HEK293 (cell line): ENCODE data around the gene IDH3A.

ENCODE experiments used
- CTCF ChIA-PET: fragments of 350-600 bp; formaldehyde crosslinking; extraction: SDS; loops from one replicate; lab custom pipeline; 2021; ENCODE audit warnings: antibody characterized with exemption; lab: Yijun Ruan, JAX
- POLR2A ChIA-PET: fragments of 300-600 bp; formaldehyde crosslinking; extraction: SDS; loops from one replicate; lab custom pipeline; 2020; ENCODE audit warnings: antibody characterized with exemption, inconsistent platforms; lab: Yijun Ruan, JAX
- H3K27ac ChIP-seq: fragments of 200-500 bp; sonication (Bioruptor generic); 2 replicates; pipeline ENCODE4 v1.5.1; 2014; ENCODE audit warnings: low read depth, low read length, control low read depth, inconsistent platforms; ENCODE audit errors: extremely low read depth
- H3K36me3 ChIP-seq, 2 experiments: fragments of 200-500 bp in 1 of 2; sonication (Bioruptor generic) in 1 of 2; 1 replicate in 1 of 2; 2 replicates in 1 of 2; pipeline ENCODE4 v1.5.1; 2014 to 2017; ENCODE audit warnings: inconsistent platforms in 2 of 2, low read length in 2 of 2; ENCODE audit not compliant: control insufficient read depth in 2 of 2, insufficient read depth in 1 of 2
- H3K4me1 ChIP-seq: fragments of 200-500 bp; sonication (Bioruptor generic); 2 replicates; pipeline ENCODE4 v1.5.1; 2014; ENCODE audit warnings: mild to moderate bottlenecking, low read length, inconsistent platforms; ENCODE audit not compliant: control insufficient read depth, insufficient read depth
- H3K4me3 ChIP-seq: 2 replicates; pipeline ENCODE4 v1.5.1; 2011; ENCODE audit warnings: low read depth, mild to moderate bottlenecking, control low read depth, low read length, moderate library complexity
- H3K9me3 ChIP-seq: fragments of 200-500 bp; sonication (Bioruptor generic); 2 replicates; pipeline ENCODE4 v1.5.1; 2014; ENCODE audit warnings: low read depth, low read length, inconsistent platforms; ENCODE audit not compliant: control insufficient read depth, insufficient read depth
- EGR2 ChIP-seq: fragments of 450-650 bp; formaldehyde crosslinking; IDR thresholded peaks from 2 replicates; pipeline ENCODE4 v1.5.1; 2016; ENCODE audit warnings: low read depth, missing biosample characterization, missing genetic modification characterization
- FEZF1 ChIP-seq: fragments of 450-650 bp; formaldehyde crosslinking; IDR thresholded peaks from 2 replicates; pipeline ENCODE4 v1.5.1; 2016; ENCODE audit warnings: missing biosample characterization, missing genetic modification characterization
- ZBTB17 ChIP-seq: fragments of 450-650 bp; formaldehyde crosslinking; IDR thresholded peaks from 2 replicates; pipeline ENCODE4 v1.5.1; 2016; ENCODE audit warnings: missing biosample characterization, missing genetic modification characterization
- ZBTB8A ChIP-seq: fragments of 450-650 bp; formaldehyde crosslinking; IDR thresholded peaks from 2 replicates; pipeline ENCODE4 v1.5.1; 2016; ENCODE audit warnings: missing biosample characterization, missing genetic modification characterization
- ZFP3 ChIP-seq: fragments of 450-650 bp; formaldehyde crosslinking; IDR thresholded peaks from 2 replicates; pipeline ENCODE4 v1.5.1; 2016; ENCODE audit warnings: low read depth, missing biosample characterization, missing genetic modification characterization
- ZNF121 ChIP-seq: fragments of 450-650 bp; formaldehyde crosslinking; IDR thresholded peaks from 2 replicates; pipeline ENCODE4 v1.5.1; 2016; ENCODE audit warnings: missing biosample characterization, missing genetic modification characterization
- ZNF138 ChIP-seq: fragments of 450-650 bp; formaldehyde crosslinking; IDR thresholded peaks from 2 replicates; pipeline ENCODE4 v1.5.1; 2016; ENCODE audit warnings: missing biosample characterization, missing genetic modification characterization, borderline replicate concordance
- ZNF169 ChIP-seq: fragments of 450-650 bp; formaldehyde crosslinking; IDR thresholded peaks from 2 replicates; pipeline ENCODE4 v1.5.1; 2016; ENCODE audit warnings: missing biosample characterization, missing genetic modification characterization
- ZNF2 ChIP-seq: fragments of 450-650 bp; formaldehyde crosslinking; IDR thresholded peaks from 2 replicates; pipeline ENCODE4 v1.5.1; 2016; ENCODE audit warnings: missing biosample characterization, missing genetic modification characterization
- ZNF221 ChIP-seq: fragments of 450-650 bp; formaldehyde crosslinking; IDR thresholded peaks from 2 replicates; pipeline ENCODE4 v1.5.1; 2017; ENCODE audit warnings: missing biosample characterization, missing genetic modification characterization, borderline replicate concordance
- ZNF223 ChIP-seq: fragments of 450-650 bp; formaldehyde crosslinking; IDR thresholded peaks from 2 replicates; pipeline ENCODE4 v1.5.1; 2016; ENCODE audit warnings: missing biosample characterization, missing genetic modification characterization
- ZNF24 ChIP-seq: fragments of 450-650 bp; formaldehyde crosslinking; IDR thresholded peaks from 2 replicates; pipeline ENCODE4 v1.5.1; 2016; ENCODE audit warnings: missing biosample characterization, missing genetic modification characterization
- ZNF266 ChIP-seq: fragments of 450-650 bp; formaldehyde crosslinking; IDR thresholded peaks from 2 replicates; pipeline ENCODE4 v1.5.1; 2016; ENCODE audit warnings: missing biosample characterization, missing genetic modification characterization, low read depth
- ZNF311 ChIP-seq: fragments of 450-650 bp; formaldehyde crosslinking; IDR thresholded peaks from 2 replicates; pipeline ENCODE4 v1.5.1; 2017; ENCODE audit warnings: missing biosample characterization, missing genetic modification characterization, borderline replicate concordance
- ZNF549 ChIP-seq: fragments of 450-650 bp; IDR thresholded peaks from 2 replicates; pipeline ENCODE4 v1.5.1; 2018; ENCODE audit warnings: missing biosample characterization, missing genetic modification characterization, mild to moderate bottlenecking, inconsistent platforms, moderate library complexity
- TF ChIP-seq, protein P1 (sequence below): fragments of 450-650 bp; formaldehyde crosslinking; IDR thresholded peaks from 2 replicates; pipeline ENCODE4 v1.5.1; 2016; ENCODE audit warnings: missing biosample characterization, missing genetic modification characterization
- TF ChIP-seq, protein P2 (sequence below): fragments of 450-650 bp; formaldehyde crosslinking; IDR thresholded peaks from 2 replicates; pipeline ENCODE4 v1.5.1; 2017; ENCODE audit warnings: missing biosample characterization, missing genetic modification characterization
- TF ChIP-seq, protein P3 (sequence below): fragments of 450-650 bp; formaldehyde crosslinking; IDR thresholded peaks from 2 replicates; pipeline ENCODE4 v1.5.1; 2016; ENCODE audit warnings: missing biosample characterization, missing genetic modification characterization
- TF ChIP-seq, protein P4 (sequence below): fragments of 450-650 bp; IDR thresholded peaks from 2 replicates; pipeline ENCODE4 v1.5.1; 2018; ENCODE audit warnings: missing biosample characterization, missing genetic modification characterization

IDH3A gene

DNA sequence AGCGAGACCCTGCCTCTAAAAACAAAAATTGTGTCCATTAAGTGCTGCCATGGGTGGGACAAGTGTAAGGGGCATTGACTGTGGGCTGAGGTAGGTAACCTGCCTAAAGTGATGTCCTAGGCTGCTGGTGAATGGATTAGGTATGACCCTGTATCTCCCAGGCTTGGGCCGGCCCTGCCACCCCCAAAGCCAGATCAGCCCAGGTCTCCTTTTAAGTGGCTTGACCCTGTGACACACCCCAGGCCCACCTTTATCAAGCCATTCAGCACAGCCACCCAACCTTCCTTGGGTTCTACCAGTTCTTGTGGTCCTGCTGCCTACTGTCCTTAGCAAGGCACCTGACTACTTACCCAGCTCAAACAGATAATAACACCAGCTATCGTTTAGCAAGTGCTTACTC, 36.6 kb upstream of the IDH3A start:
- H3K36me3 ChIP-seq = no peaks in the 10 kb centered on the region; a peak in 1 of 3 replicates
- H3K27ac ChIP-seq = no peak overlapping the region
- POLR2A ChIA-PET = no interaction called here
- CTCF ChIA-PET = interaction anchor here (0.6 to 11.3 kb wide), 39 partner anchors 9 to 508 kb away, joined by 3 to 206 read pairs (median 4); partner anchors contain the start of genes CHRNA3 and IDH3A
- H3K4me3 ChIP-seq = no peak overlapping the region
- H3K9me3 ChIP-seq = no peaks in the 10 kb centered on the region
- H3K4me1 ChIP-seq = no peaks in the 10 kb centered on the region
- TF ChIP-seq ZNF311 (tag by site-specific recombination) = no peak
- TF ChIP-seq, protein P1, sequence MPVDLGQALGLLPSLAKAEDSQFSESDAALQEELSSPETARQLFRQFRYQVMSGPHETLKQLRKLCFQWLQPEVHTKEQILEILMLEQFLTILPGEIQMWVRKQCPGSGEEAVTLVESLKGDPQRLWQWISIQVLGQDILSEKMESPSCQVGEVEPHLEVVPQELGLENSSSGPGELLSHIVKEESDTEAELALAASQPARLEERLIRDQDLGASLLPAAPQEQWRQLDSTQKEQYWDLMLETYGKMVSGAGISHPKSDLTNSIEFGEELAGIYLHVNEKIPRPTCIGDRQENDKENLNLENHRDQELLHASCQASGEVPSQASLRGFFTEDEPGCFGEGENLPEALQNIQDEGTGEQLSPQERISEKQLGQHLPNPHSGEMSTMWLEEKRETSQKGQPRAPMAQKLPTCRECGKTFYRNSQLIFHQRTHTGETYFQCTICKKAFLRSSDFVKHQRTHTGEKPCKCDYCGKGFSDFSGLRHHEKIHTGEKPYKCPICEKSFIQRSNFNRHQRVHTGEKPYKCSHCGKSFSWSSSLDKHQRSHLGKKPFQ = no peak
- TF ChIP-seq ZNF2 (tag by site-specific recombination) = no peak
- no peak for TF ChIP-seq ZNF221 (tag by site-specific recombination)
- TF ChIP-seq, protein P2, sequence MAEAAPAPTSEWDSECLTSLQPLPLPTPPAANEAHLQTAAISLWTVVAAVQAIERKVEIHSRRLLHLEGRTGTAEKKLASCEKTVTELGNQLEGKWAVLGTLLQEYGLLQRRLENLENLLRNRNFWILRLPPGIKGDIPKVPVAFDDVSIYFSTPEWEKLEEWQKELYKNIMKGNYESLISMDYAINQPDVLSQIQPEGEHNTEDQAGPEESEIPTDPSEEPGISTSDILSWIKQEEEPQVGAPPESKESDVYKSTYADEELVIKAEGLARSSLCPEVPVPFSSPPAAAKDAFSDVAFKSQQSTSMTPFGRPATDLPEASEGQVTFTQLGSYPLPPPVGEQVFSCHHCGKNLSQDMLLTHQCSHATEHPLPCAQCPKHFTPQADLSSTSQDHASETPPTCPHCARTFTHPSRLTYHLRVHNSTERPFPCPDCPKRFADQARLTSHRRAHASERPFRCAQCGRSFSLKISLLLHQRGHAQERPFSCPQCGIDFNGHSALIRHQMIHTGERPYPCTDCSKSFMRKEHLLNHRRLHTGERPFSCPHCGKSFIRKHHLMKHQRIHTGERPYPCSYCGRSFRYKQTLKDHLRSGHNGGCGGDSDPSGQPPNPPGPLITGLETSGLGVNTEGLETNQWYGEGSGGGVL (tag by site-specific recombination) = no peak
- no peak for TF ChIP-seq ZNF138 (tag by site-specific recombination)
- no peak for TF ChIP-seq ZBTB8A (tag by site-specific recombination)
- TF ChIP-seq ZNF223 = no peak
- TF ChIP-seq ZFP3 = no peak
- TF ChIP-seq ZNF24 (tag by site-specific recombination) = no peak
- TF ChIP-seq ZNF169 = no peak
- TF ChIP-seq EGR2 (tag by site-specific recombination) = no peak
- TF ChIP-seq ZNF121 (tag by site-specific recombination) = no peak
- TF ChIP-seq, all 188 proteins: peak for 0

DNA sequence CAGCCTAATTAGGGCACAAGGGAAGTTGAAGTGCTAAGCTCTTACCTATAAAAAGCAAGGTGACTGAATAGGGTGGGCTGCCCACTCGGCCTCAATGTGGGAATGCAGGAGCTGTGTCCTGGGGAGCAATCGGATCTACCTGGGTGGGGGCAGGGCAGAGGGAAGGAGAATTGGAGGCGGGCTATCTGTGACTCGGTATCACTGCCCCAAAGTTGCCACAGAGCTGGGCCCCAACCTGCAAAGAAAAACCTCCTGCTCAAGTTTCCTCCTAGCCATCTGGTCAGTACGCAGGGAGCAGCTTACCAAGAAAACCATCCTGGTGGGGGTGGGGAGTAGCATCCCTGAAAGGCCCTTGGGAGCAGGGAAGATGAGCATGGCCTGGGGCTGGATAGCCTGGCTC, 28.6 kb upstream of the IDH3A start:
- H3K36me3 ChIP-seq = peaks cover 4 to 6% of the 10 kb centered on the region in 2 experiments; a peak in 2 of 3 replicates
- no peak overlapping the region for H3K27ac ChIP-seq
- no peaks in the 10 kb centered on the region for H3K9me3 ChIP-seq
- CTCF ChIA-PET = interaction anchor here (0.6 to 3.8 kb wide), 7 partner anchors 8 to 161 kb away, joined by 3 to 24 read pairs (median 5); no protein-coding TSS in a partner anchor
- 0 out of 2 replicates have a peak, but pooled peaks cover 2% of the 10 kb centered on the region for H3K4me1 ChIP-seq
- TF ChIP-seq ZBTB17 (tag by site-specific recombination) (no peak), ZFP3 (no peak)
- TF ChIP-seq, protein P3, sequence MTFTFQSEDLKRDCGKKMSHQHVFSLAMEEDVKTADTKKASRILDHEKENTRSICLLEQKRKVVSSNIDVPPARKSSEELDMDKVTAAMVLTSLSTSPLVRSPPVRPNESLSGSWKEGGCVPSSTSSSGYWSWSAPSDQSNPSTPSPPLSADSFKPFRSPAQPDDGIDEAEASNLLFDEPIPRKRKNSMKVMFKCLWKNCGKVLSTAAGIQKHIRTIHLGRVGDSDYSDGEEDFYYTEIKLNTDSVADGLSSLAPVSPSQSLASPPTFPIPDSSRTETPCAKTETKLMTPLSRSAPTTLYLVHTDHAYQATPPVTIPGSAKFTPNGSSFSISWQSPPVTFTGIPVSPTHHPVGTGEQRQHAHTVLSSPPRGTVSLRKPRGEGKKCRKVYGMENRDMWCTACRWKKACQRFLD (tag by site-specific recombination) = no peak
- POLR2A ChIA-PET = no interaction called here
- H3K4me3 ChIP-seq = no peak overlapping the region

DNA sequence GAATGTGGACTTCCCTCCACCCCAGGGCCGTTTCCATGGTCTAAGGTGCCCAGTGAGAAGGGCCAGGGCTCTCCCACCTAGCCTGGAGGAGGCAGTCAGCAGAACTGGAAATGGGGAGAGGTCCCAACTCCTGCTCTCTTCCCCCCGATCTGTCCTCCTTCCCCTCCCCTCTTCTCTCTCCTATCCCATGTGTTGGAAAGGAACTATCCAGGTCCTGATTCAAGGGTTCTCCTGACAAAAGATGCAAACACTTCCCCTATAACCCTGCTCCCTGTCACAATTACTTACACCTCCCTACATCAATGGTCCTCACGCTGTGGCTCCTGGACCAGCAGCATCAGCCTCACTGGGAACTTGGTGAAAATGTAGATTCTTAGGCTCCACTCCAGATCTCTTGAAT, 23.9 kb upstream of the IDH3A start:
- Histone ChIP-seq H3K9me3 (no peaks in the 10 kb centered on the region), H3K4me3 (no peak overlapping the region), H3K27ac (no peak overlapping the region), H3K36me3 (peaks cover 0 to 4% of the 10 kb centered on the region in 2 experiments; a peak in 1 of 3 replicates), H3K4me1 (0 out of 2 replicates have a peak, but pooled peaks cover 1% of the 10 kb centered on the region)
- CTCF ChIA-PET = interaction anchor here (1.3 kb wide), 1 partner anchor 13 kb away, joined by 3 read pairs; no protein-coding TSS in a partner anchor
- POLR2A ChIA-PET = no interaction called here
- TF ChIP-seq, protein P3 (tag by site-specific recombination) = no peak
- TF ChIP-seq, protein P4, sequence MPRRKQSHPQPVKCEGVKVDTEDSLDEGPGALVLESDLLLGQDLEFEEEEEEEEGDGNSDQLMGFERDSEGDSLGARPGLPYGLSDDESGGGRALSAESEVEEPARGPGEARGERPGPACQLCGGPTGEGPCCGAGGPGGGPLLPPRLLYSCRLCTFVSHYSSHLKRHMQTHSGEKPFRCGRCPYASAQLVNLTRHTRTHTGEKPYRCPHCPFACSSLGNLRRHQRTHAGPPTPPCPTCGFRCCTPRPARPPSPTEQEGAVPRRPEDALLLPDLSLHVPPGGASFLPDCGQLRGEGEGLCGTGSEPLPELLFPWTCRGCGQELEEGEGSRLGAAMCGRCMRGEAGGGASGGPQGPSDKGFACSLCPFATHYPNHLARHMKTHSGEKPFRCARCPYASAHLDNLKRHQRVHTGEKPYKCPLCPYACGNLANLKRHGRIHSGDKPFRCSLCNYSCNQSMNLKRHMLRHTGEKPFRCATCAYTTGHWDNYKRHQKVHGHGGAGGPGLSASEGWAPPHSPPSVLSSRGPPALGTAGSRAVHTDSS (tag by site-specific recombination) = no peak
- TF ChIP-seq ZNF266 (tag by site-specific recombination) (no peak), FEZF1 (tag by site-specific recombination) (no peak), ZNF549 (tag by site-specific recombination) (no peak)
- TF ChIP-seq, protein P2 (tag by site-specific recombination) = no peak
